Effector memory CD4-positive, alpha-beta T cell (primary cell): ENCODE results near the gene TINAGL1.

Experiments
- DNase-seq, 3 donors: peaks; one replicate each; pipeline ENCODE4 v3.0.0-alpha.2; 2020
- H3K27ac ChIP-seq: 2 replicates; pipeline ENCODE4 v1.7.0; 2013; ENCODE audit warnings: mild to moderate bottlenecking, low read length, moderate library complexity; ENCODE audit not compliant: insufficient read depth, poor library complexity, severe bottlenecking
- H3K27me3 ChIP-seq: replicated peaks from 2 replicates; pipeline ENCODE4 v1.7.0; 2013; ENCODE audit warnings: mild to moderate bottlenecking, low read length; ENCODE audit not compliant: insufficient read depth, control insufficient read depth, poor library complexity, severe bottlenecking
- H3K36me3 ChIP-seq: 2 replicates; pipeline ENCODE4 v1.7.0; 2013; ENCODE audit warnings: mild to moderate bottlenecking, low read length, moderate library complexity; ENCODE audit not compliant: control insufficient read depth, insufficient read depth
- H3K4me1 ChIP-seq: 2 replicates; pipeline ENCODE4 v1.7.0; 2013; ENCODE audit warnings: low read length, mild to moderate bottlenecking; ENCODE audit not compliant: control insufficient read depth, insufficient read depth, poor library complexity, severe bottlenecking
- H3K4me3 ChIP-seq: 2 replicates; pipeline ENCODE4 v1.7.0; 2013; ENCODE audit warnings: low read length, low read depth, mild to moderate bottlenecking; ENCODE audit not compliant: insufficient read depth, poor library complexity, severe bottlenecking
- H3K9me3 ChIP-seq: 2 replicates; pipeline ENCODE4 v1.7.0; 2013; ENCODE audit warnings: mild to moderate bottlenecking, low read length, moderate library complexity; ENCODE audit not compliant: control insufficient read depth
- total RNA-seq, 3 donors: gene quantifications; one replicate each; lab custom pipeline; 2026; lab: John Stamatoyannopoulos, UW

The TINAGL1 gene
- 0 to 0.19 (median 0) reads per million in 3 donors for total RNA-seq

GRCh38 chr1:31576201-31576669 is at the start of gene TINAGL1:
TSS of gene TINAGL1 (plus strand) at chr1:31576515. CDS start at chr1:31577149, 634 bp downstream.
- Histone ChIP-seq H3K36me3 (no peaks in the 10 kb centered on the region), H3K9me3 (no peaks in the 10 kb centered on the region), H3K27me3 (no peaks in the 10 kb centered on the region), H3K4me1 (no peaks in the 10 kb centered on the region), H3K4me3 (no peak within 1 kb of the TSS), H3K27ac (no peak within 1 kb of the TSS)
- DNase-seq: no peak

DNA sequence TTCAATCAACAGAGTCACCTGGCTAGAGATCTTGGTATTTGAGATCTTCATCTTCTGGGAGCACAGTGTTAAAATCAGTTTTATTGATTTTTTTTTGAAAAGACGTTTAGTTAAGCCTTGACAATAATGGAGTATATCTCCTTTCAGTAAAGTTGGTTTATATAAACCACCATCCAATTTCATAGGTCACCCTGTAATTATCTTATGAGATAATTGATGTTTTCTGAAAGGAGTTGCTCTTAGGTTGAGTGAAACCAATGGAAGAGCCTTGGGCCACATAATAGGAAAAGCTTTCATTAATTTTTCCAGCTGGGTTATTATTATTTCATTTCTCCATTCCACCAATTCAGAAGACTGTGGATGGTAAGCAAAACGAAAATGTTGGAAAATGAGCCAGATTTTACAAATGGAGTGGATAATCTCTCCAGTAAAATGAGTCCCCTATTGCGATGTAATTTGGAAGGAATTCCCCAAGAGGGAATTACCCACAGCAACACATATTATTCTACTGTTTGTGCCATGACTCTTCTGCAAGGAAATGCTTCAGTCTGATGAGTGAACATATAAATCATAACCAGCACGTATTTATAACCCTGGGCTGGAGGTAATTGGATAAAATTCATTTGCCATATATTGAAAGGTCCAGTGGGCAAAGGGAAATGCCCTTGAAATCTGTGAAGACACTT is 46.2 kb upstream of the TINAGL1 start:
- Histone ChIP-seq H3K4me1 (no peaks in the 10 kb centered on the region), H3K4me3 (no peak overlapping the region), H3K9me3 (no peaks in the 10 kb centered on the region), H3K27ac (no peak overlapping the region), H3K27me3 (no peaks in the 10 kb centered on the region), H3K36me3 (no peaks in the 10 kb centered on the region)
- no peak for DNase-seq

DNA sequence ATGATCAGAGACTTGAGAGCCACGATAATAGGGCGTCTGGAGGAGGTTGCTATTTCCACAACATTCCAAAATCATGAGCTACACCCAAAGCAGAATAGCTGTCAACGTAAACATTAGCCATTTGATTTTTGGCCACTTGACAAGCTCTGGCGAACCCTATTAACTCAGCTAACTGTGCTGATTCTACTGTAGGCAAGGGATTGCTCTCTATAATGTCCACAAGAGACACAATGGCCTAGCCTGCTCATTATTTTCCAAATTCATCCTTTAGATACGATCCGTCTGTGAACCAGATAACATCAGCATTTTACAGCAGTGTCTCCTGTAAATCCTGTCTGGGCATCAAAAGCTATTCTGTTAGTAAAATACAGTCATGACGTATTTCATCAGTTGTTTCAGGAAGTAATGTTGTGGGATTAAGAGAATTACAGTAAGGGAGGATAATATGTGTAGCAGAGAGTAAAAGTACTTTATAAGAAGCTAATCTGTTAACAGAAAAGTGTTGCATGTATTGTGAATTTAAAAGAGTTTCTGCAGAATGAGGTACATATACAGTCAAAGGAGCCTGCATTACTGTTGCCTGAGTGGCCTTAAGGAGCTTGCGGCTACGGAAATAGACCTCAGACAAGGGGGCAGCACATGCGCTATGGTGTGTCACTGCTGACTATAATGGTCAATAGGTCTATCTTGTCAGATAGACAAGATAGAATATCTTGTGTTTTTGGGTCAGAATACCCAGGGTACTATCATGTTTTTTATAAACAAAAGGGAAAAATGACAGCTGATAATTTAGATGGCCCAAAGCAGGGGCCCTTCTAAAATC is 44.9 kb upstream of the TINAGL1 start:
- Histone ChIP-seq H3K36me3 (no peaks in the 10 kb centered on the region), H3K27ac (no peak overlapping the region), H3K9me3 (no peaks in the 10 kb centered on the region), H3K4me3 (no peak overlapping the region), H3K27me3 (no peaks in the 10 kb centered on the region), H3K4me1 (no peaks in the 10 kb centered on the region)
- no peak for DNase-seq

- Histone ChIP-seq H3K27me3 (no peaks in the 10 kb centered on the region), H3K4me3 (no peak overlapping the region), H3K9me3 (no peaks in the 10 kb centered on the region), H3K27ac (no peak overlapping the region), H3K4me1 (no peaks in the 10 kb centered on the region), H3K36me3 (no peaks in the 10 kb centered on the region)
- no peak for DNase-seq
Measured at GRCh38 chr1:31532173-31532572, 44.1 kb upstream of the TINAGL1 start.

DNA sequence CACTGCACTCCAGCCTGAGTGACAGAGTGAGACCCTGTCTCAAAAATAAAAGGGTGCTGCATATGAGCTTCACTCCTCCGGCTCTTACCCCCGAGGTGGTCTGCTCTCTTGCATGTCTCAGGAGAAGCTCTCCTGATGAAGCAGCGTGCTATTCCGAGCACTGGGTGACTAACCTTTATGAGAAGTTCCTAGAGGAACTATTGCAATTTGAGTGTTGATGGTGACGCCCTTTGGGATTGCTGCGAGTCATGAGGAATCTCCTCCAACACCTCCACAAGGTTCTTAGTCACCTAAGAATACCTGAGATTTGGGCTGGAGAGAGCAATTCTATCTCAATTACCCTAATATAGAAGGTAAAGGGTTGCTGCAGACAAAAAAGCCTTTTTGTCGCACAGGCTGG is 40.8 kb upstream of the TINAGL1 start:
- Histone ChIP-seq H3K27ac (no peak overlapping the region), H3K36me3 (no peaks in the 10 kb centered on the region), H3K4me1 (no peaks in the 10 kb centered on the region), H3K4me3 (no peak overlapping the region), H3K9me3 (no peaks in the 10 kb centered on the region), H3K27me3 (no peaks in the 10 kb centered on the region)
- DNase-seq: no peak

GRCh38 chr1:31539329-31539728 is 37.0 kb upstream of the TINAGL1 start:
- Histone ChIP-seq H3K4me1 (no peaks in the 10 kb centered on the region), H3K27me3 (no peaks in the 10 kb centered on the region), H3K9me3 (no peaks in the 10 kb centered on the region), H3K4me3 (no peak overlapping the region), H3K27ac (no peak overlapping the region), H3K36me3 (no peaks in the 10 kb centered on the region)
- no peak for DNase-seq

DNA sequence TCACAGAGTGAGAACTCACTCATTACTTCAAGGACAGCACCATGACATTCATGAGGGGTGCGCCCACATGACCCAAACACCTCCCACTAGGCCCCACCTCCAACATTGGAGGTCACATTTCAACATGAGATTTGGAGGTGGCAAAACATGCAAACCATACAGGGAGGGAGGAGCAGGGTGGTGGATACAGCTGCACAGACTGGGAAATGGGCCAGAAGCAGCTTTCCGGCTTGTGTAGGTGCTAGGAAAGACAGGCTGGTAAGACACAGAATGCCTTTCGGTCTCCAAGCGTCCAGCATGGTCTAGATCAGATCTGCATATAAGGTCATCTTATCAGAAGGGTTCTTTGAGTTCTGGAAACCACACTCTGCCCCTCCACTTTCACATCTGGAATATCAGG is 35.1 kb upstream of the TINAGL1 start:
- no peak overlapping the region for H3K27ac ChIP-seq
- H3K27me3 ChIP-seq: no peaks in the 10 kb centered on the region
- no peak overlapping the region for H3K4me3 ChIP-seq
- H3K9me3 ChIP-seq: no peaks in the 10 kb centered on the region
- H3K36me3 ChIP-seq: no peaks in the 10 kb centered on the region
- DNase-seq: no peak
- no peaks in the 10 kb centered on the region for H3K4me1 ChIP-seq

DNA sequence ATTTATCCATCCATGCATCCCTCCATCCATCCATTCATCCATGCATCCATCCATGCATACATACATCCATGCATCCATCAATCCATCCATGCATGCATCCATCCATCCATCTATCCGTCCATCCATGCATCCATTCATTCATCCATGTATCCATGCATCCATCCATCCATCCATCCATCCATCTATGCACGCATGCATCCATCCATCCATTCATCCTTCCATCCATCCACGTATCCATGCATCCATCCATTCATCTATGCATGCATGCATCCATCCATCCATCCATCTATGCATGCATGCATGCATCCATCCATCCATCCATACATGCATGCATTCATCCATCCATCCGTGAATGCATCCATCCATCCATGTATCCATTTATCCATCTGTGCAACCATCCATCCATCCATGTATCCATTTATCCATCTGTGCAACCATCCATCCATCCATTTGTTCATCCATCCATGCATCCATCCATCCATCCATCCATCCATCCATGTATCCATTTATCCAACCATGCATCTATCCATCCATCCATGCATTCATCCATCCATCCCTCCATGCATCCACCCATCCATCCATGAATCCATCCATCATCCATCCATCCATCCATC is 30.3 kb upstream of the TINAGL1 start:
- Histone ChIP-seq H3K36me3 (no peaks in the 10 kb centered on the region), H3K4me1 (peaks cover 8% of the 10 kb centered on the region), H3K27me3 (no peaks in the 10 kb centered on the region), H3K9me3 (no peaks in the 10 kb centered on the region), H3K4me3 (no peak overlapping the region), H3K27ac (no peak overlapping the region)
- no peak for DNase-seq

DNA sequence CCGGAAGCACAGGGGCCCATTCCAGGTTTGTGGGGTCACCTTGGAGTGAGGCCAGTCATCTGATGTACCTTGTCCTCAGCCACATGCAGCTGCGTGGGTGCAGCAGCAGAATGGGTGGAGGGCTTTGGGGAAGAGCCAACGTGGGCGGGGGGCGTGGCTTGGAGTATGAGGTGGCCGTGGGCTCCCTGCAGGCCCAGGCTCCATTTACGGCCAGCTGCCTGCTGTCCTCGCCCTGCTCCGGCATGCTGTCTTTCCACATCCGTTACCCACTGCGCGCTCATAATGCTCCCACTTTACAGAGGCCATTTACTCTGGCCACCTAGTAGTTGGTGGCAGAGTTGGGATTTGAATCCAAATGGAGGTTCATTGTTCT is 27.8 kb upstream of the TINAGL1 start:
- DNase-seq: no peak
- Histone ChIP-seq H3K4me1 (peaks cover 8% of the 10 kb centered on the region), H3K27ac (no peak overlapping the region), H3K36me3 (no peaks in the 10 kb centered on the region), H3K27me3 (no peaks in the 10 kb centered on the region), H3K4me3 (no peak overlapping the region), H3K9me3 (no peaks in the 10 kb centered on the region)
